K562 (cell line): ENCODE results near the gene GNL3. TPM values are rescaled to one million over a fixed set of nuclear protein-coding genes. Genes with fewer than 3 reads are reported as not detected.
A peak's percentile ranks its signal among the peaks of the same experiment; 100 is the strongest.

ENCODE experiments used
- ATAC-seq: fragments of 200-7000 bp; cut with Tn5 transposase; 3 replicates; pipeline ENCODE4 v1.9.1; 2020; ENCODE audit warnings: moderate library complexity
- BruUV-seq: library from RNA; stranded (reverse); fragments of 400-500 nt; replicated peaks from 2 replicates; lab custom pipeline; 2021; lab: Mats Ljungman, UMichigan
- CTCF ChIA-PET: fragments of 300-600 bp; formaldehyde crosslinking; extraction: SDS; loops from one replicate; lab custom pipeline; 2021; ENCODE audit warnings: low intra/inter-chr PET ratio; lab: Yijun Ruan, JAX
- POLR2A ChIA-PET: fragments of 300-600, 350-650 bp; sonication (Branson Sonifier 250); formaldehyde crosslinking; extraction: SDS; loops from one replicate; lab custom pipeline; 2021; ENCODE audit warnings: antibody characterized with exemption, inconsistent platforms; lab: Yijun Ruan, JAX
- DNase-seq, 4 experiments: peaks; one replicate each; pipeline versions ENCODE4 v3.0.0 to v3.0.0-alpha.2; 2011 to 2018; ENCODE audit warnings: low spot score in 3 of 4, mixed read lengths in 3 of 4; ENCODE audit errors: extremely low read depth in 1 of 4
- FAIRE-seq: peaks from 2 replicates; lab custom pipeline; 2011; peaks lifted over from hg19 to GRCh38; lab: Jason Lieb, UNC
- H2AFZ ChIP-seq: 2 replicates; pipeline ENCODE4 v1.6.0; 2011; ENCODE audit warnings: low read depth, low read length, control low read depth, inconsistent platforms
- H3K27ac ChIP-seq: fragments of 200-600 bp; 3 replicates; pipeline ENCODE4 v1.8.0; 2011; ENCODE audit warnings: low read depth, mild to moderate bottlenecking, control low read depth, inconsistent platforms, low read length, moderate library complexity, mixed read lengths; ENCODE audit errors: extremely low read depth
- H3K27me3 ChIP-seq, 2 experiments: fragments of 300-600 bp in 1 of 2; 2 replicates in 1 of 2; 3 replicates in 1 of 2; pipeline versions ENCODE4 v1.6.0 to v1.8.0; 2011; ENCODE audit warnings: inconsistent platforms in 2 of 2, low read length in 2 of 2, mild to moderate bottlenecking in 1 of 2, mixed read lengths in 1 of 2, moderate library complexity in 1 of 2; ENCODE audit not compliant: control insufficient read depth in 2 of 2, insufficient read depth in 2 of 2
- H3K36me3 ChIP-seq: fragments of 300-600 bp; 3 replicates; pipeline ENCODE4 v1.8.0; 2011; ENCODE audit warnings: mild to moderate bottlenecking, low read length, inconsistent platforms; ENCODE audit not compliant: control insufficient read depth, insufficient read depth
- H3K4me1 ChIP-seq, 2 experiments: fragments of 200-600 bp in 1 of 2; replicated peaks in 1 of 2; 2 replicates in 1 of 2; 3 replicates in 1 of 2; pipeline versions ENCODE4 v1.5.1 to v1.8.0; 2011; ENCODE audit warnings: inconsistent platforms in 2 of 2, low read length in 2 of 2, mild to moderate bottlenecking in 1 of 2, mixed read lengths in 1 of 2, moderate library complexity in 1 of 2; ENCODE audit not compliant: control insufficient read depth in 2 of 2, insufficient read depth in 2 of 2
- H3K4me2 ChIP-seq: 2 replicates; pipeline ENCODE4 v1.6.1; 2011; ENCODE audit warnings: low read length, control low read depth, inconsistent platforms, mixed read lengths; ENCODE audit not compliant: insufficient read depth
- H3K4me3 ChIP-seq: fragments of 200-600 bp; sonication (generic), shearing (Covaris generic); 2 replicates; pipeline ENCODE4 v1.5.1; 2016; ENCODE audit warnings: control low read depth, inconsistent platforms
- H3K79me2 ChIP-seq: fragments of 200-600 bp; 3 replicates; pipeline ENCODE4 v1.8.0; 2011; ENCODE audit warnings: low read length, inconsistent platforms; ENCODE audit not compliant: control insufficient read depth, insufficient read depth
- H3K9ac ChIP-seq, 2 experiments: 2 replicates each; pipeline versions ENCODE4 v1.6.0 to v1.6.1; 2011; ENCODE audit warnings: low read depth in 2 of 2, low read length in 2 of 2, control low read depth in 1 of 2, inconsistent platforms in 1 of 2, mild to moderate bottlenecking in 1 of 2, mixed read lengths in 1 of 2; ENCODE audit not compliant: insufficient read depth in 1 of 2
- H3K9me1 ChIP-seq: one replicate; pipeline ENCODE4 v1.6.0; 2011; ENCODE audit warnings: inconsistent platforms, mild to moderate bottlenecking, low read length, moderate library complexity; ENCODE audit not compliant: control insufficient read depth, insufficient read depth
- H3K9me3 ChIP-seq: replicated peaks from 2 replicates; pipeline ENCODE4 v1.5.1; 2011; ENCODE audit warnings: low read depth, low read length, inconsistent platforms; ENCODE audit not compliant: control insufficient read depth, insufficient read depth
- H4K20me1 ChIP-seq: replicated peaks from 2 replicates; pipeline ENCODE4 v1.6.1; 2011; ENCODE audit warnings: low read length, inconsistent platforms, mixed read lengths; ENCODE audit not compliant: control insufficient read depth, insufficient read depth
- ADNP ChIP-seq: fragments of 200-800 bp; sonication (Bioruptor generic); IDR thresholded peaks from 2 replicates; pipeline ENCODE4 v1.6.1; 2016; ENCODE audit warnings: missing genetic modification characterization, missing compliant biosample characterization
- BMI1 ChIP-seq: fragments of 150-350 bp; IDR thresholded peaks from 2 replicates; pipeline ENCODE4 v1.6.1; 2014; ENCODE audit warnings: low read length
- EP300 ChIP-seq: IDR thresholded peaks from 2 replicates; pipeline ENCODE4 v1.6.1; 2012; ENCODE audit warnings: low read length, improper control_type of control experiment
- FIP1L1 ChIP-seq: fragments of 200-400 bp; formaldehyde crosslinking; IDR thresholded peaks from 2 replicates; pipeline ENCODE4 v1.6.1; 2018; ENCODE audit warnings: mild to moderate bottlenecking, low read depth, low read length; ENCODE audit not compliant: poor library complexity, severe bottlenecking
- FOXA3 ChIP-seq, 2 experiments: fragments of 450-650 bp in 1 of 2; sonication (generic) in 1 of 2; formaldehyde crosslinking; IDR thresholded peaks in 1 of 2; conservative IDR thresholded peaks in 1 of 2; 2 replicates each; pipeline versions ENCODE4 v1.4.0 to v1.8.0; 2020 to 2022; ENCODE audit warnings: mild to moderate bottlenecking in 2 of 2, missing genetic modification reagents in 1 of 2
- FOXP1 ChIP-seq: sonication (generic); formaldehyde crosslinking; IDR thresholded peaks from 2 replicates; pipeline ENCODE4 v1.8.0; 2022; ENCODE audit warnings: mild to moderate bottlenecking, missing genetic modification reagents
- JUND ChIP-seq, 2 experiments: IDR thresholded peaks; 2 replicates in 1 of 2; 3 replicates in 1 of 2; pipeline ENCODE4 v1.6.1; 2011; ENCODE audit warnings: borderline replicate concordance in 2 of 2, low read depth in 2 of 2, low read length in 2 of 2, improper control_type of control experiment in 1 of 2, missing biosample characterization in 1 of 2, missing genetic modification characterization in 1 of 2, missing genetic modification reagents in 1 of 2
- NFE2 ChIP-seq: IDR thresholded peaks from 2 replicates; pipeline ENCODE4 v1.6.1; 2014; ENCODE audit warnings: antibody characterized with exemption, low read depth
- OTX1 ChIP-seq: fragments of 450-650 bp; formaldehyde crosslinking; IDR thresholded peaks from 2 replicates; pipeline ENCODE4 v1.4.0; 2022; ENCODE audit warnings: mild to moderate bottlenecking
- PML ChIP-seq: IDR thresholded peaks from 2 replicates; pipeline ENCODE4 v1.6.1; 2012; ENCODE audit warnings: low read length, inconsistent platforms
- RAD51 ChIP-seq: fragments of 450-650 bp; IDR thresholded peaks from 2 replicates; pipeline ENCODE4 v1.7.1; 2016; ENCODE audit warnings: low read depth, mild to moderate bottlenecking, borderline replicate concordance
- RCOR1 ChIP-seq, 2 experiments: IDR thresholded peaks; 2 replicates each; pipeline ENCODE4 v1.6.1; 2012; ENCODE audit warnings: low read depth in 2 of 2, low read length in 2 of 2, borderline replicate concordance in 1 of 2, improper control_type of control experiment in 1 of 2
- SMARCA4 ChIP-seq: fragments of 450-650 bp; IDR thresholded peaks from 2 replicates; pipeline ENCODE4 v1.6.1; 2016
- ZEB2 ChIP-seq: fragments of 450-650 bp; IDR thresholded peaks from 2 replicates; pipeline ENCODE4 v1.6.1; 2016
- WGBS: fragments of 100-300 bp; shearing (Covaris generic); methylation state at CpG from one replicate; pipeline ENCODE4 v1.1.6; 2016; ENCODE audit warnings: low coverage, mixed read lengths; ENCODE audit not compliant: insufficient coverage; ENCODE audit errors: missing lambda C conversion rate; 5-methylcytosine and 5-hydroxymethylcytosine counted together
- in situ Hi-C: fragments of 300-500 bp; cut with MboI; formaldehyde crosslinking; loops from 4 replicates; pipeline ENCODE4 v1.15.0; 2018; ENCODE audit warnings: inconsistent platforms, mixed read lengths
- intact Hi-C: fragments of 100-400 bp; cut with micrococcal nuclease; formaldehyde crosslinking; loops from 2 replicates; pipeline ENCODE4 v1.14.2; 2022
- polyA plus RNA-seq, 8 experiments: library from polyadenylated mRNA; depleted of rRNA in 4 of 8; stranded (reverse) in 5 of 8; unstranded in 3 of 8; fragments of >200 nt; fragmentation: Nextera tagmentation in 2 of 8; fragmentation: Illumina TruSeq in 1 of 8; extraction: Ambion mirVana in 2 of 8; extraction: Trizol in 1 of 8; gene quantifications; 2 replicates each; pipeline versions ENCODE4 v1.2.1 to v1.2.3, GENCODE V29; 2011 to 2014; ENCODE audit warnings: inconsistent platforms in 1 of 8, missing spikeins in 1 of 8
- total RNA-seq, 7 experiments: library from RNA; depleted of rRNA in 6 of 7; stranded (reverse); fragments of >200 nt in 6 of 7; fragmentation: Illumina TruSeq in 2 of 7; extraction: Trizol in 2 of 7; gene quantifications; 2 replicates each; pipeline versions ENCODE4 v1.2.1 to v1.2.3, GENCODE V29; 2011 to 2021; ENCODE audit warnings: low replicate concordance in 1 of 7
- TF ChIP-seq, protein P1 (sequence below), 2 experiments: fragments of 450-650 bp in 1 of 2; sonication (generic) in 1 of 2; formaldehyde crosslinking in 1 of 2; IDR thresholded peaks in 1 of 2; conservative IDR thresholded peaks in 1 of 2; 2 replicates each; pipeline versions ENCODE4 v1.6.1 to v1.8.1; 2016 to 2023; ENCODE audit warnings: mild to moderate bottlenecking in 2 of 2, moderate library complexity in 2 of 2, inconsistent platforms in 1 of 2, missing genetic modification reagents in 1 of 2
- TF ChIP-seq, protein P2 (sequence below): sonication (generic); formaldehyde crosslinking; IDR thresholded peaks from 2 replicates; pipeline ENCODE4 v1.8.1; 2023; ENCODE audit warnings: mild to moderate bottlenecking, missing genetic modification reagents

The GNL3 gene
- total and polyA plus RNA-seq, 9 of the 15 experiments (the other 6 are each of a cell fraction or from before 2014, with no cell fraction given) = 132 to 313 (median 220) TPM

DNA sequence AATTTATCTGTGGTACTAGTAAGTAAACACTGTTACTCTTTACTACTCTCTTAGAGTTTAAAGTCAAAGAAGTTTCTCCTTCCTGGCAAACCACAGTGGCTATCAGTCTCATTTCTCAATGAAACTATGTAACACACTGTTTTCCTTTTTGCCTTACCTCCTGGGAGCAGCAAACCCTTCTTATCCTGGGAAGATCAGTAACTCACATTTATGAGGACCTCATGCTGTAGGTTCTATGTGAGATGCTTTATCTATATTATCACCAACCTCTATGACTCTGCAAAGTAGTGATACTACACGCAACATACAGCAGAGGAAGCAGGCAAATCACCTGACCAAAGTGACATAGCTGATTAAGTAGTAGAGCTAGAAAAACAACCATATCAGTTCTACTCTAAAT, 35.4 kb upstream of the GNL3 start:
- H3K9me3 ChIP-seq = no peaks in the 10 kb centered on the region
- CTCF ChIA-PET = interaction anchor here (1.1 kb wide), 1 partner anchor 203 kb away, joined by 3 read pairs; no protein-coding TSS in a partner anchor
- no peaks in the 10 kb centered on the region for H3K27me3 ChIP-seq
- H3K4me2 ChIP-seq = peak overlapping the region; percentile 18; the same call in 1 of the 2 replicates
- peak; percentile 81 for ATAC-seq
- in situ Hi-C loops (no loop called here), intact Hi-C loops (no loop called here)
- no peaks in the 10 kb centered on the region for H4K20me1 ChIP-seq
- H3K27ac ChIP-seq = peak overlapping the region; percentile 66; the same call in 1 of the 3 replicates
- peaks cover 0 to 8% of the 10 kb centered on the region in 2 experiments; a peak in 3 of 5 replicates for H3K4me1 ChIP-seq
- H3K9me1 ChIP-seq = no peaks in the 10 kb centered on the region
- 14% methylated on average over 1 of the region's 1 CpG for WGBS
- H3K79me2 ChIP-seq = no peaks in the 10 kb centered on the region
- no TSS peak for BruUV-seq
- H3K4me3 ChIP-seq = no peak overlapping the region
- POLR2A ChIA-PET = interaction anchor here (1.0 to 2.2 kb wide), 2 partner anchors 15 to 22 kb away, joined by 4 to 5 read pairs; no protein-coding TSS in a partner anchor
- no peak overlapping the region for H2AFZ ChIP-seq
- FAIRE-seq = no peak
- peak in 3 of 4 experiments; percentile 11 to 43 (median 11) for DNase-seq
- H3K9ac ChIP-seq = no peak overlapping the region
- H3K36me3 ChIP-seq = peaks cover 58% of the 10 kb centered on the region
- TF ChIP-seq EP300 (peak; percentile 48; the same call in 1 of the 2 replicates), PML (no peak), FOXA3 (CRISPR knock-in tag; conservative IDR thresholded peaks at IDR 0.05 in 1 of 2, IDR thresholded peaks at IDR 0.05 in 1 of 2) (no peak), FOXP1 (CRISPR knock-in tag) (no peak), ZEB2 (peak; percentile 37; the same call in 1 of the 2 replicates), BMI1 (no peak), RAD51 (no peak; the same call in 1 of the 2 replicates), SMARCA4 (peak; percentile 23; the same call in 1 of the 2 replicates), FIP1L1 (no peak), ADNP (tag) (peak; percentile 43; the same call in 1 of the 2 replicates), OTX1 (no peak), NFE2 (peak; percentile 81), JUND (IDR thresholded peaks at IDR 0.05; ENCODE audit: borderline replicate concordance, low read depth, low read length) (peak; percentile 24; the same call in 1 of the 2 replicates), JUND (tag; IDR thresholded peaks at IDR 0.05; ENCODE audit: borderline replicate concordance, low read depth, low read length) (peak; percentile 47; the same call in 1 of the 3 replicates), RCOR1 (IDR thresholded peaks at IDR 0.05; ENCODE audit: borderline replicate concordance in 1 of 2, low read depth in 2 of 2, low read length in 2 of 2) (peak in 1 of 2 experiments; percentile 39; a peak in 1 of 4 replicates)
- TF ChIP-seq, protein P1, sequence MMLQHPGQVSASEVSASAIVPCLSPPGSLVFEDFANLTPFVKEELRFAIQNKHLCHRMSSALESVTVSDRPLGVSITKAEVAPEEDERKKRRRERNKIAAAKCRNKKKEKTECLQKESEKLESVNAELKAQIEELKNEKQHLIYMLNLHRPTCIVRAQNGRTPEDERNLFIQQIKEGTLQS (IDR thresholded peaks at IDR 0.05) = no peak; the same call in 1 of the 2 replicates
- TF ChIP-seq, protein P1 (CRISPR knock-in tag; conservative IDR thresholded peaks at IDR 0.05) = no peak
- TF ChIP-seq, protein P2, sequence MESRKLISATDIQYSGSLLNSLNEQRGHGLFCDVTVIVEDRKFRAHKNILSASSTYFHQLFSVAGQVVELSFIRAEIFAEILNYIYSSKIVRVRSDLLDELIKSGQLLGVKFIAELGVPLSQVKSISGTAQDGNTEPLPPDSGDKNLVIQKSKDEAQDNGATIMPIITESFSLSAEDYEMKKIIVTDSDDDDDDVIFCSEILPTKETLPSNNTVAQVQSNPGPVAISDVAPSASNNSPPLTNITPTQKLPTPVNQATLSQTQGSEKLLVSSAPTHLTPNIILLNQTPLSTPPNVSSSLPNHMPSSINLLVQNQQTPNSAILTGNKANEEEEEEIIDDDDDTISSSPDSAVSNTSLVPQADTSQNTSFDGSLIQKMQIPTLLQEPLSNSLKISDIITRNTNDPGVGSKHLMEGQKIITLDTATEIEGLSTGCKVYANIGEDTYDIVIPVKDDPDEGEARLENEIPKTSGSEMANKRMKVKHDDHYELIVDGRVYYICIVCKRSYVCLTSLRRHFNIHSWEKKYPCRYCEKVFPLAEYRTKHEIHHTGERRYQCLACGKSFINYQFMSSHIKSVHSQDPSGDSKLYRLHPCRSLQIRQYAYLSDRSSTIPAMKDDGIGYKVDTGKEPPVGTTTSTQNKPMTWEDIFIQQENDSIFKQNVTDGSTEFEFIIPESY = no peak
